Muscle layer of duodenum (tissue), 2 donors: ENCODE results near the gene XRCC1.
"Not testable (repeated sequence)": the region's sequence is repeated elsewhere in the genome, so short reads cannot be mapped to it uniquely, and the experiment has no call there.

ENCODE experiments used
- H3K27ac ChIP-seq: one replicate; pipeline ENCODE4 v1.7.0; 2013; ENCODE audit warnings: mild to moderate bottlenecking, low read length
- H3K27me3 ChIP-seq: one replicate; pipeline ENCODE4 v1.7.0; 2013; ENCODE audit warnings: low read depth, mild to moderate bottlenecking, control low read depth, low read length
- H3K36me3 ChIP-seq, 2 donors: one replicate each; pipeline ENCODE4 v1.7.0; 2013; ENCODE audit warnings: low read length in 2 of 2, control low read depth in 1 of 2, mild to moderate bottlenecking in 1 of 2; ENCODE audit not compliant: insufficient read depth in 2 of 2, control insufficient read depth in 1 of 2
- H3K4me1 ChIP-seq, 2 donors: one replicate each; pipeline ENCODE4 v1.7.0; 2013; ENCODE audit warnings: low read length in 2 of 2, mild to moderate bottlenecking in 2 of 2, control low read depth in 1 of 2, moderate library complexity in 1 of 2; ENCODE audit not compliant: insufficient read depth in 2 of 2, control insufficient read depth in 1 of 2
- H3K4me3 ChIP-seq, 2 donors: one replicate each; pipeline ENCODE4 v1.7.0; 2013; ENCODE audit warnings: low read length in 2 of 2, low read depth in 1 of 2, mild to moderate bottlenecking in 1 of 2
- H3K9me3 ChIP-seq, 2 donors: one replicate each; pipeline ENCODE4 v1.7.0; 2013; ENCODE audit warnings: low read length in 2 of 2, control low read depth in 1 of 2, mild to moderate bottlenecking in 1 of 2; ENCODE audit not compliant: control insufficient read depth in 1 of 2
- donor health status: healthy.

XRCC1 gene

GRCh38 chr19:43616306-43616705 lies 41.0 kb upstream of the XRCC1 start:
- H3K4me1 ChIP-seq, result peaks cover 0 to 15% of the 10 kb centered on the region in 2 donors
- no peaks in the 10 kb centered on the region for H3K9me3 ChIP-seq
- no peak overlapping the region for H3K4me3 ChIP-seq
- H3K36me3 ChIP-seq, result peaks cover 12 to 29% of the 10 kb centered on the region in 2 donors
- H3K27me3 ChIP-seq, result no peaks in the 10 kb centered on the region
- no peak overlapping the region for H3K27ac ChIP-seq

- peaks cover 12 to 36% of the 10 kb centered on the region in 2 donors for H3K36me3 ChIP-seq
- H3K4me1 ChIP-seq, result no peaks in the 10 kb centered on the region
- H3K27ac ChIP-seq, result no peak overlapping the region
- no peak overlapping the region for H3K4me3 ChIP-seq
- H3K27me3 ChIP-seq, result no peaks in the 10 kb centered on the region
- no peaks in the 10 kb centered on the region for H3K9me3 ChIP-seq
Measured at GRCh38 chr19:43612374-43612773, 37.0 kb upstream of the XRCC1 start.

- Histone ChIP-seq H3K36me3 (peaks cover 14 to 36% of the 10 kb centered on the region in 2 donors), H3K27me3 (no peaks in the 10 kb centered on the region)
Measured at GRCh38 chr19:43611788-43612187, 36.5 kb upstream of the XRCC1 start, which contains the start of gene SRRM5. SRRM5 (plus strand) TSS chr19:43612088; CDS start chr19:43612122, 34 bp downstream.

GRCh38 chr19:43610493-43610892 lies 35.2 kb upstream of the XRCC1 start:
- Histone ChIP-seq H3K4me3 (no peak overlapping the region), H3K27me3 (no peaks in the 10 kb centered on the region), H3K27ac (no peak overlapping the region), H3K9me3 (no peaks in the 10 kb centered on the region), H3K4me1 (no peaks in the 10 kb centered on the region), H3K36me3 (peaks cover 19 to 36% of the 10 kb centered on the region in 2 donors)

More at GRCh38 chr19:43611788-43612187, 36.5 kb upstream of the XRCC1 start, which contains the start of gene SRRM5:
- H3K9me3 ChIP-seq, result no peaks in the 10 kb centered on the region
- H3K4me1 ChIP-seq, result no peaks in the 10 kb centered on the region
- H3K4me3 ChIP-seq, result no peak within 1 kb of the TSS
- no peak within 1 kb of the TSS for H3K27ac ChIP-seq

GRCh38 chr19:43609872-43610271 lies 34.5 kb upstream of the XRCC1 start:
- Histone ChIP-seq H3K4me1 (no peaks in the 10 kb centered on the region), H3K36me3 (peaks cover 19 to 36% of the 10 kb centered on the region in 2 donors), H3K27ac (no peak overlapping the region), H3K9me3 (no peaks in the 10 kb centered on the region), H3K27me3 (no peaks in the 10 kb centered on the region), H3K4me3 (no peak overlapping the region)

GRCh38 chr19:43607238-43608205 lies 32.2 kb upstream of the XRCC1 start:
- Histone ChIP-seq H3K27ac (no peak overlapping the region), H3K4me3 (no peak overlapping the region), H3K9me3 (no peaks in the 10 kb centered on the region), H3K4me1 (no peaks in the 10 kb centered on the region), H3K27me3 (no peaks in the 10 kb centered on the region), H3K36me3 (peaks cover 7 to 17% of the 10 kb centered on the region in 2 donors)

GRCh38 chr19:43606569-43607229 lies 31.4 kb upstream of the XRCC1 start:
- no peaks in the 10 kb centered on the region for H3K9me3 ChIP-seq
- peaks cover 6 to 12% of the 10 kb centered on the region in 2 donors for H3K36me3 ChIP-seq
- no peak overlapping the region for H3K4me3 ChIP-seq
- no peaks in the 10 kb centered on the region for H3K27me3 ChIP-seq
- no peak overlapping the region for H3K27ac ChIP-seq
- no peaks in the 10 kb centered on the region for H3K4me1 ChIP-seq

GRCh38 chr19:43605875-43606568 lies 30.7 kb upstream of the XRCC1 start:
- no peak overlapping the region for H3K27ac ChIP-seq
- H3K27me3 ChIP-seq, result no peaks in the 10 kb centered on the region
- no peaks in the 10 kb centered on the region for H3K9me3 ChIP-seq
- no peak overlapping the region for H3K4me3 ChIP-seq
- H3K36me3 ChIP-seq, result peaks cover 6 to 16% of the 10 kb centered on the region in 2 donors
- no peaks in the 10 kb centered on the region for H3K4me1 ChIP-seq

GRCh38 chr19:43600326-43600725 lies 25.0 kb upstream of the XRCC1 start:
- H3K27me3 ChIP-seq, result not testable (repeated sequence)
- Histone ChIP-seq H3K36me3 (peaks cover 13 to 32% of the 10 kb centered on the region in 2 donors), H3K4me1 (peaks cover 7 to 18% of the 10 kb centered on the region in 2 donors)

GRCh38 chr19:43599635-43600295 lies 24.4 kb upstream of the XRCC1 start:
- Histone ChIP-seq H3K36me3 (peaks cover 13 to 32% of the 10 kb centered on the region in 2 donors), H3K27ac (no peak overlapping the region), H3K27me3 (no peaks in the 10 kb centered on the region), H3K4me3 (no peak overlapping the region), H3K4me1 (peaks cover 7 to 21% of the 10 kb centered on the region in 2 donors), H3K9me3 (no peaks in the 10 kb centered on the region)

More at GRCh38 chr19:43600326-43600725, 25.0 kb upstream of the XRCC1 start:
- H3K27ac ChIP-seq, H3K9me3 ChIP-seq, H3K4me3 ChIP-seq: not testable (repeated sequence)
